ENCODE measurements around the gene CCDC71.

Gene CCDC71

GRCh38 chr3:49151610-49152009, 14.5 kb downstream of the CCDC71 start:
- no peak overlapping the region for H3K4me2 ChIP-seq (ENCODE audit: low read length)
- H3K9ac ChIP-seq (ENCODE audit: low read depth, low read length), result no peak overlapping the region
- H3K4me1 ChIP-seq (ENCODE audit: control insufficient read depth, insufficient read depth, low read length), result no peaks in the 10 kb centered on the region
- H3K27me3 ChIP-seq (ENCODE audit: control insufficient read depth, insufficient read depth, low read length), result no peaks in the 10 kb centered on the region
- H3K9me3 ChIP-seq (replicated peaks; ENCODE audit: low read length), result no peaks in the 10 kb centered on the region
- no peaks in the 10 kb centered on the region for H3K36me3 ChIP-seq (ENCODE audit: insufficient read depth, low read length)
- H3K4me3 ChIP-seq (ENCODE audit: low read length), result no peak overlapping the region

- no peak overlapping the region for H3K9ac ChIP-seq (ENCODE audit: low read depth, low read length)
- no peaks in the 10 kb centered on the region for H3K4me1 ChIP-seq (ENCODE audit: control insufficient read depth, insufficient read depth, low read length)
- no peak overlapping the region for H3K4me3 ChIP-seq (ENCODE audit: low read length)
- no peaks in the 10 kb centered on the region for H3K36me3 ChIP-seq (ENCODE audit: insufficient read depth, low read length)
- H3K27me3 ChIP-seq (ENCODE audit: control insufficient read depth, insufficient read depth, low read length), result no peaks in the 10 kb centered on the region
- no peaks in the 10 kb centered on the region for H3K9me3 ChIP-seq (replicated peaks; ENCODE audit: low read length)
- no peak overlapping the region for H3K4me2 ChIP-seq (ENCODE audit: low read length)
Measured at GRCh38 chr3:49148159-49148558, 18.0 kb downstream of the CCDC71 start.

GRCh38 chr3:49140080-49140479, 26.1 kb downstream of the CCDC71 start:
- no peaks in the 10 kb centered on the region for H3K9me3 ChIP-seq (replicated peaks; ENCODE audit: low read length)
- H3K4me2 ChIP-seq (ENCODE audit: low read length), result no peak overlapping the region
- H3K4me3 ChIP-seq (ENCODE audit: low read length), result no peak overlapping the region
- H3K36me3 ChIP-seq (ENCODE audit: insufficient read depth, low read length), result no peaks in the 10 kb centered on the region
- H3K4me1 ChIP-seq (ENCODE audit: control insufficient read depth, insufficient read depth, low read length), result no peaks in the 10 kb centered on the region
- peaks cover 11% of the 10 kb centered on the region for H3K27me3 ChIP-seq (ENCODE audit: control insufficient read depth, insufficient read depth, low read length)
- no peak overlapping the region for H3K9ac ChIP-seq (ENCODE audit: low read depth, low read length)

DNA sequence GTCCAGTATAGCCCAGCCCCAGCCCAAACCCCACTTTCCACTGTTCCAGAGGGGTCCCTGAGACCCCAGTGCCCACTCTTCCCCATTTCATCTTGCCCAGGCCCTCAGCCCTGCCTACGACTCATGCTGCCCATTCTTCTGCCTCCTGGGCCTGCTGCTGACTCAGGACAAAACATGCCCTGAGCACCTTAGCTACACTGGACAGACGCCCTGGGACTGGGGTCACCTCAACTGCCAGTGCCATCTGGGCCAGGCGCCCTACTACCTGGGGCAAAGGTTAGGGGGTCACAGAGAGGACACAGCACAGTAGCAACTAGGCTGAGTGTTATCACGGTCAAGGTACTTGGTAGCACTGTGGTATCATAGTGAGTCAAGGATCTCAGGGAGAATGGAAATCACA, 30.6 kb downstream of the CCDC71 start:
- Histone ChIP-seq H3K36me3 (ENCODE audit: insufficient read depth, low read length) (peaks cover 18% of the 10 kb centered on the region), H3K4me2 (ENCODE audit: low read length) (no peak overlapping the region), H3K4me3 (ENCODE audit: low read length) (no peak overlapping the region), H3K9ac (ENCODE audit: low read depth, low read length) (no peak overlapping the region), H3K4me1 (ENCODE audit: control insufficient read depth, insufficient read depth, low read length) (peaks cover 21% of the 10 kb centered on the region), H3K27me3 (ENCODE audit: control insufficient read depth, insufficient read depth, low read length) (peaks cover 8% of the 10 kb centered on the region), H3K9me3 (replicated peaks; ENCODE audit: low read length) (no peaks in the 10 kb centered on the region)

GRCh38 chr3:49134471-49135265, 31.5 kb downstream of the CCDC71 start:
- Histone ChIP-seq H3K9ac (ENCODE audit: low read depth, low read length) (no peak overlapping the region), H3K9me3 (replicated peaks; ENCODE audit: low read length) (no peaks in the 10 kb centered on the region), H3K27me3 (ENCODE audit: control insufficient read depth, insufficient read depth, low read length) (peaks cover 8% of the 10 kb centered on the region), H3K36me3 (ENCODE audit: insufficient read depth, low read length) (peaks cover 25% of the 10 kb centered on the region), H3K4me3 (ENCODE audit: low read length) (no peak overlapping the region), H3K4me2 (ENCODE audit: low read length) (peak overlapping the region; percentile 95), H3K4me1 (ENCODE audit: control insufficient read depth, insufficient read depth, low read length) (peaks cover 21% of the 10 kb centered on the region)

- Histone ChIP-seq H3K4me2 (ENCODE audit: low read length) (peak overlapping the region; percentile 95), H3K9ac (ENCODE audit: low read depth, low read length) (peak overlapping the region; percentile 86), H3K4me3 (ENCODE audit: low read length) (peak overlapping the region; percentile 83), H3K27me3 (ENCODE audit: control insufficient read depth, insufficient read depth, low read length) (peaks cover 8% of the 10 kb centered on the region), H3K4me1 (ENCODE audit: control insufficient read depth, insufficient read depth, low read length) (peaks cover 21% of the 10 kb centered on the region), H3K9me3 (replicated peaks; ENCODE audit: low read length) (no peaks in the 10 kb centered on the region), H3K36me3 (ENCODE audit: insufficient read depth, low read length) (peaks cover 37% of the 10 kb centered on the region)
Measured at GRCh38 chr3:49133226-49133951, 32.7 kb downstream of the CCDC71 start.

DNA sequence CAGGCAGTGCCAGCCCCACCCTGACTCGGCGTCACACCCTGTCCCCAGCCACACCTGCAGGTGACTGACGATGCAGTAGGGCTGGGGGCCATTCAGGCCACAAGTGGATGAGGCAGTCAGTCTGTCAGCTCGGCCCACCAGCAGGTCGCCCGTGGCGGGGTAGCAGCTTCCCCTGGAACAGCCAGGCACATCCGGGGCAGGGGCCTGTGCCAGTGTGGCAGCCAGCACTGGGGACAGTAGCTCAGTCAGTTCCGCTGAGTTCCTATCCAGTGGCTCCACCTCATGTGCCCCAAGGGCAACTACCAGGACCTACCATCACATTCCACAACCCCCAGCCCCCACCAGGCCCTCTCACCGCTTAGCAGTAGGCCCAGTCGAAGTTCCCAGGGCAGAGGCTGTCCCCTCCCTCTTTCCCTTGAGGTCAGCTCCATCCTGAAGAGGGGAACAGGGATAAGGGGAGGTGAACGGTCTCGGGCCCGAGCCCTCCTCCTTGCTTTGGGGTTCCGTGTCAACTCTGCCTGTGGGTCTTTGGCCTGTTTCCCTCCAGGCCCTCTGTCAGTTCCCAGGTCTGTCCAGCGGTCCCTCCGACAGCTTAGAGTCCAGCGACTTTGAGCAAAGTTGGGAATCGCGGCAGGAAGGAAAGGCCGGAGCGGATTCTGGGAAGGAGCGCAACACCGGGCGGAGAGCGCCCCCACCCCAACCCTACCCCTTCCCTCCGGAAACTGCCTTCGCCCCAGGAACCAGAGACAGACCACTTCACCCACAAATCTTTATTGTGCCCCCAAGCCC, 33.5 kb downstream of the CCDC71 start, which contains the start of gene LAMB2:
TSS of gene LAMB2 (minus strand) at position 614 of the 789 bp plus-strand sequence. CDS start at position 431, 183 bp downstream.
- Histone ChIP-seq H3K9ac (ENCODE audit: low read depth, low read length) (peak within 1 kb of the TSS; percentile 86), H3K4me3 (ENCODE audit: low read length) (peak within 1 kb of the TSS; percentile 83), H3K36me3 (ENCODE audit: insufficient read depth, low read length) (peaks cover 43% of the 10 kb centered on the region), H3K4me2 (ENCODE audit: low read length) (peak within 1 kb of the TSS; percentile 95), H3K9me3 (replicated peaks; ENCODE audit: low read length) (no peaks in the 10 kb centered on the region), H3K4me1 (ENCODE audit: control insufficient read depth, insufficient read depth, low read length) (peaks cover 21% of the 10 kb centered on the region), H3K27me3 (ENCODE audit: control insufficient read depth, insufficient read depth, low read length) (peaks cover 2% of the 10 kb centered on the region)

DNA sequence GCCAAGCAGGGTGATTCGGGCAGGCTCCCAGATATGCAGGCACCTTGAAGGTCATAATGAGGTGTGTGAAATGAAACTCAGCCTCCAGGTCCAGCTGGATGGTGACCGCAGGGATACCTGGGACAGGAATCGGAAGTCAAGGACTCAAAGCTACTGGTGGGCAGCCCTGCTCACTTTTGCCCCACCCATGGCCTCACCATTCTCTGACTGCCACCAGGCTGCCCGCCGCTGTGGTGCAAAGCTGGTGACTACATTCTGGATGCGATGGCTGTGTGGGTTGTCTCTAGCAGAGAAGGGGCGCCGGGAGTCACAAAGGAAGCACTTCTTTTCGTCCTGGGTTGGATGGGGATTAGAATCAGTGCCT, 34.1 kb downstream of the CCDC71 start:
- Histone ChIP-seq H3K36me3 (ENCODE audit: insufficient read depth, low read length) (peaks cover 45% of the 10 kb centered on the region), H3K4me3 (ENCODE audit: low read length) (peak overlapping the region; percentile 83), H3K4me1 (ENCODE audit: control insufficient read depth, insufficient read depth, low read length) (peaks cover 21% of the 10 kb centered on the region), H3K4me2 (ENCODE audit: low read length) (peak overlapping the region; percentile 95), H3K27me3 (ENCODE audit: control insufficient read depth, insufficient read depth, low read length) (no peaks in the 10 kb centered on the region), H3K9me3 (replicated peaks; ENCODE audit: low read length) (no peaks in the 10 kb centered on the region), H3K9ac (ENCODE audit: low read depth, low read length) (peak overlapping the region; percentile 86)

DNA sequence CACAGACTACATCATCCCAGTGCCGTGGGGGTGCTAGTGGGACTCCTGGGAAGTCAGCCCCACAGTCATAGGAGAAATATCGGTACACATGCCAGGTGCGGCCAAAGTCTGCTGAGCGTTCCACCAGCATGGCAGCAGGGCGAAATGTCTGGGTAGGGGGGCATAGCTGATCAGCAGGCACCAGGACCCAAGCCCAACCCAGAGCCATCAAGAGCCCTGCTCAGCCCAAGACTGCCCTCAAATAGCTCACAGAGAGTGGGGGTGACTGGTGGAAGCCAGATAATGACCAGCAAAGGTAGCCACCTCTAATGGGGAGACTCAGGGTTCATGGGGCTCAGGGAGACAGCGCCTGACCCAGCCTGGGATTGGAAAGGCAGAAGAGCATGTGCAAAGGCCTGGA, 34.6 kb downstream of the CCDC71 start:
- peaks cover 50% of the 10 kb centered on the region for H3K36me3 ChIP-seq (ENCODE audit: insufficient read depth, low read length)
- H3K4me2 ChIP-seq (ENCODE audit: low read length), result peak overlapping the region; percentile 95
- no peaks in the 10 kb centered on the region for H3K27me3 ChIP-seq (ENCODE audit: control insufficient read depth, insufficient read depth, low read length)
- no peaks in the 10 kb centered on the region for H3K9me3 ChIP-seq (replicated peaks; ENCODE audit: low read length)
- H3K9ac ChIP-seq (ENCODE audit: low read depth, low read length), result peak overlapping the region; percentile 86
- peaks cover 21% of the 10 kb centered on the region for H3K4me1 ChIP-seq (ENCODE audit: control insufficient read depth, insufficient read depth, low read length)
- H3K4me3 ChIP-seq (ENCODE audit: low read length), result peak overlapping the region; percentile 83

DNA sequence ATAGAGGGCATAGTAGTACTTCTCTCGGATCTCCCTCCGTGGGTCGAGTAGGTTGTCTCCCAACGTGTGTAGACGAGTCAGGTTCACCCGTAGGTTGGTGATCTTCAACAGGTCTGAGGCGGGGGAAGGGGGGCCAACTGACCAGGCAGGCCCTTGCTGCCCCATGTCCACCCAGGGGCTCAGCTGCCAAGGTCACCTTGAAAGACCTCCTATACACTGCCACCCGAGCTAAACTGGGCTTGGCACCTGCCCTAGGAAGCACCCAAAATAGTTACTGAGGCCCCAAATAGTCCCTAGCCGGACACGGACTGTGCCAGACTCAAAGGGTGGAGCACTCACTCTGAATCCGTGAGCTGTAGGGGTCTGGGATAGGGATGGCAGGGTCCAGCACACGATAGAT, 35.1 kb downstream of the CCDC71 start:
- H3K9me3 ChIP-seq (replicated peaks; ENCODE audit: low read length), result no peaks in the 10 kb centered on the region
- H3K4me1 ChIP-seq (ENCODE audit: control insufficient read depth, insufficient read depth, low read length), result peaks cover 21% of the 10 kb centered on the region
- H3K4me2 ChIP-seq (ENCODE audit: low read length), result peak overlapping the region; percentile 95
- peak overlapping the region; percentile 83 for H3K4me3 ChIP-seq (ENCODE audit: low read length)
- no peaks in the 10 kb centered on the region for H3K27me3 ChIP-seq (ENCODE audit: control insufficient read depth, insufficient read depth, low read length)
- H3K36me3 ChIP-seq (ENCODE audit: insufficient read depth, low read length), result peaks cover 55% of the 10 kb centered on the region
- H3K9ac ChIP-seq (ENCODE audit: low read depth, low read length), result peak overlapping the region; percentile 86

GRCh38 chr3:49124991-49125670, 41.0 kb downstream of the CCDC71 start:
- no peak overlapping the region for H3K4me3 ChIP-seq (ENCODE audit: low read length)
- H3K4me1 ChIP-seq (ENCODE audit: control insufficient read depth, insufficient read depth, low read length), result peaks cover under 1% of the 10 kb centered on the region
- no peaks in the 10 kb centered on the region for H3K27me3 ChIP-seq (ENCODE audit: control insufficient read depth, insufficient read depth, low read length)
- no peaks in the 10 kb centered on the region for H3K9me3 ChIP-seq (replicated peaks; ENCODE audit: low read length)
- no peak overlapping the region for H3K9ac ChIP-seq (ENCODE audit: low read depth, low read length)
- H3K36me3 ChIP-seq (ENCODE audit: insufficient read depth, low read length), result peaks cover 84% of the 10 kb centered on the region
- H3K4me2 ChIP-seq (ENCODE audit: low read length), result no peak overlapping the region

Data from skeletal muscle satellite cell (primary cell).